AG04450 (cell line): Measurements from ENCODE around the gene PRMT7. TPM values are rescaled to one million over a fixed set of nuclear protein-coding genes. Genes with fewer than 3 reads are reported as not detected.

Experiments
- CTCF ChIA-PET: fragments of 300-600, 350-600 bp; formaldehyde crosslinking; extraction: SDS; loops from one replicate; lab custom pipeline; 2022; ENCODE audit warnings: antibody characterized with exemption, inconsistent platforms; lab: Charles Lee
- POLR2A ChIA-PET: fragments of 350-600 bp; formaldehyde crosslinking; extraction: SDS; loops from one replicate; lab custom pipeline; 2021; ENCODE audit warnings: antibody characterized with exemption, inconsistent platforms; lab: Yijun Ruan, JAX
- DNase-seq: peaks from one replicate; pipeline ENCODE4 v3.0.0-alpha.2; 2011; ENCODE audit warnings: low read depth, low spot score
- H3K27ac ChIP-seq: one replicate; pipeline ENCODE4 v1.5.1; 2012; ENCODE audit warnings: low read depth, low read length, control low read depth
- H3K27me3 ChIP-seq: one replicate; pipeline ENCODE4 v1.6.0; 2012; ENCODE audit warnings: low read length; ENCODE audit not compliant: control insufficient read depth, insufficient read depth
- H3K4me3 ChIP-seq: 2 replicates; pipeline ENCODE4 v1.5.1; 2011; ENCODE audit warnings: mild to moderate bottlenecking, low read depth, low read length, control low read depth
- H3K9me3 ChIP-seq: 2 replicates; pipeline ENCODE4 v1.5.1; 2012; ENCODE audit warnings: low read length; ENCODE audit not compliant: control insufficient read depth, insufficient read depth
- CTCF ChIP-seq: IDR thresholded peaks from 2 replicates; pipeline ENCODE4 v1.5.1; 2011; ENCODE audit warnings: low read depth, low read length, control low read depth, inconsistent platforms
- polyA plus RNA-seq: library from polyadenylated mRNA; depleted of rRNA; stranded (reverse); fragments of >200 nt; gene quantifications from 2 replicates; pipeline ENCODE4 v1.2.3, GENCODE V29; 2011

The PRMT7 gene
- polyA plus RNA-seq, 1 experiment, result 32.4 TPM

- Histone ChIP-seq H3K27me3 (no peaks in the 10 kb centered on the region), H3K9me3 (no peaks in the 10 kb centered on the region), H3K27ac (peak overlapping the region; percentile 31), H3K4me3 (no peak overlapping the region)
- no peak for DNase-seq
- CTCF ChIA-PET, result interaction anchor here (0.5 to 0.8 kb wide), 4 partner anchors 17 to 46 kb away, joined by 3 read pairs; partner anchors contain the start of gene SLC7A6
- POLR2A ChIA-PET, result interaction anchor here (1.6 kb wide), 1 partner anchor 19 kb away, joined by 8 read pairs; the partner anchor contains the start of gene SLC7A6
- TF ChIP-seq CTCF, result no peak
Observed at GRCh38 chr16:68283346-68283745, 27.5 kb upstream of the PRMT7 start.

- Histone ChIP-seq H3K27me3 (no peaks in the 10 kb centered on the region), H3K27ac (peak overlapping the region; percentile 31), H3K9me3 (no peaks in the 10 kb centered on the region), H3K4me3 (no peak overlapping the region)
- POLR2A ChIA-PET, result interaction anchor here (1.6 kb wide), 1 partner anchor 20 kb away, joined by 8 read pairs; the partner anchor contains the start of gene SLC7A6
- no peak for DNase-seq
- TF ChIP-seq CTCF, result no peak
- CTCF ChIA-PET, result interaction anchor here (0.6 to 0.8 kb wide), 4 partner anchors 20 to 45 kb away, joined by 3 read pairs; partner anchors contain the start of gene SLC7A6
Observed at GRCh38 chr16:68283801-68284598, 26.8 kb upstream of the PRMT7 start.

- DNase-seq, result no peak
- TF ChIP-seq CTCF, result no peak
- Histone ChIP-seq H3K27ac (no peak overlapping the region), H3K4me3 (no peak overlapping the region), H3K27me3 (no peaks in the 10 kb centered on the region), H3K9me3 (no peaks in the 10 kb centered on the region)
- ChIA-PET POLR2A (no interaction called here), CTCF (interaction anchor here (0.9 to 2.1 kb wide), 2 partner anchors 21 to 23 kb away, joined by 4 to 8 read pairs; partner anchors contain the start of gene SLC7A6)
Observed at GRCh38 chr16:68284847-68285246, 26.0 kb upstream of the PRMT7 start.

GRCh38 chr16:68285683-68286082 lies 25.1 kb upstream of the PRMT7 start:
- no peak overlapping the region for H3K4me3 ChIP-seq
- no peak for DNase-seq
- ChIA-PET CTCF (interaction anchor here (0.7 to 2.1 kb wide), 4 partner anchors 22 to 109 kb away, joined by 3 to 8 read pairs (median 4); partner anchors contain the start of gene SLC7A6), POLR2A (interaction anchor here (0.7 to 1.0 kb wide), 2 partner anchors 11 to 63 kb away, joined by 3 to 10 read pairs; no protein-coding TSS in a partner anchor)
- H3K9me3 ChIP-seq, result no peaks in the 10 kb centered on the region
- TF ChIP-seq CTCF, result no peak
- H3K27ac ChIP-seq, result no peak overlapping the region
- no peaks in the 10 kb centered on the region for H3K27me3 ChIP-seq
